Duodenal mucosa (tissue), 2 donors: ENCODE results near the gene HHATL.

Experiments used
- H3K27ac ChIP-seq: one replicate; pipeline ENCODE4 v1.7.0; 2013; ENCODE audit warnings: low read depth, low read length
- H3K27me3 ChIP-seq, 2 donors: one replicate each; pipeline ENCODE4 v1.7.0; 2013; ENCODE audit warnings: low read length in 2 of 2, control low read depth in 1 of 2; ENCODE audit not compliant: insufficient read depth in 2 of 2, control insufficient read depth in 1 of 2
- H3K36me3 ChIP-seq, 2 donors: one replicate each; pipeline ENCODE4 v1.7.0; 2013; ENCODE audit warnings: low read length in 2 of 2, control low read depth in 1 of 2; ENCODE audit not compliant: insufficient read depth in 2 of 2, control insufficient read depth in 1 of 2
- H3K4me1 ChIP-seq, 2 donors: one replicate each; pipeline ENCODE4 v1.7.0; 2013; ENCODE audit warnings: low read length in 2 of 2, control low read depth in 1 of 2; ENCODE audit not compliant: insufficient read depth in 2 of 2, control insufficient read depth in 1 of 2
- H3K4me3 ChIP-seq, 2 donors: one replicate each; pipeline ENCODE4 v1.7.0; 2013; ENCODE audit warnings: low read length in 2 of 2, low read depth in 1 of 2
- H3K9ac ChIP-seq, 2 donors: one replicate each; pipeline ENCODE4 v1.7.0; 2013; ENCODE audit warnings: low read length in 2 of 2, low read depth in 1 of 2
- H3K9me3 ChIP-seq, 2 donors: one replicate each; pipeline ENCODE4 v1.7.0; 2013; ENCODE audit warnings: low read length in 2 of 2, control low read depth in 1 of 2; ENCODE audit not compliant: control insufficient read depth in 1 of 2

HHATL gene

DNA sequence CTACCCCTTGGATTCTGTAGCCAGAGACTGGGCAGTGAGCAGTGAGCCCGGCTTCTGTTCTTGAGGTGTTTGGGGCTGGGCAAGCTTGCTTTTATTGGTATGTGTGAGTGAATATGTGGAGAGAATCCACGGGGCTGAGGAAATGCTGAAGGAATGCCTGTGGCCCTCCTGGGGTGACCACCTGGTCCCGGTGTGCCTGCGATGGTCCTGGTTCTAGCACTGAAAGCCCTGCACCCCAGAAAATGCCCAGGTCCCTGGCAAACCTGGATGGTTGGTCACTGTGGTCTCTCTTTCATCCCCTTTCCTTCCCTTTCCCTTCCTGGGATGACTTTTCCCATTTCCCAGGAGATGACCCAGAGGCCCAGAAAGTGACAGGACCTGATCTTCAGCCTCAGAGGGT lies 44.9 kb downstream of the HHATL start:
- no peaks in the 10 kb centered on the region for H3K9me3 ChIP-seq
- no peaks in the 10 kb centered on the region for H3K27me3 ChIP-seq
- no peaks in the 10 kb centered on the region for H3K36me3 ChIP-seq
- H3K4me1 ChIP-seq = peaks cover 12 to 16% of the 10 kb centered on the region in 2 donors
- no peak overlapping the region for H3K27ac ChIP-seq
- no peak overlapping the region for H3K9ac ChIP-seq
- H3K4me3 ChIP-seq = no peak overlapping the region

DNA sequence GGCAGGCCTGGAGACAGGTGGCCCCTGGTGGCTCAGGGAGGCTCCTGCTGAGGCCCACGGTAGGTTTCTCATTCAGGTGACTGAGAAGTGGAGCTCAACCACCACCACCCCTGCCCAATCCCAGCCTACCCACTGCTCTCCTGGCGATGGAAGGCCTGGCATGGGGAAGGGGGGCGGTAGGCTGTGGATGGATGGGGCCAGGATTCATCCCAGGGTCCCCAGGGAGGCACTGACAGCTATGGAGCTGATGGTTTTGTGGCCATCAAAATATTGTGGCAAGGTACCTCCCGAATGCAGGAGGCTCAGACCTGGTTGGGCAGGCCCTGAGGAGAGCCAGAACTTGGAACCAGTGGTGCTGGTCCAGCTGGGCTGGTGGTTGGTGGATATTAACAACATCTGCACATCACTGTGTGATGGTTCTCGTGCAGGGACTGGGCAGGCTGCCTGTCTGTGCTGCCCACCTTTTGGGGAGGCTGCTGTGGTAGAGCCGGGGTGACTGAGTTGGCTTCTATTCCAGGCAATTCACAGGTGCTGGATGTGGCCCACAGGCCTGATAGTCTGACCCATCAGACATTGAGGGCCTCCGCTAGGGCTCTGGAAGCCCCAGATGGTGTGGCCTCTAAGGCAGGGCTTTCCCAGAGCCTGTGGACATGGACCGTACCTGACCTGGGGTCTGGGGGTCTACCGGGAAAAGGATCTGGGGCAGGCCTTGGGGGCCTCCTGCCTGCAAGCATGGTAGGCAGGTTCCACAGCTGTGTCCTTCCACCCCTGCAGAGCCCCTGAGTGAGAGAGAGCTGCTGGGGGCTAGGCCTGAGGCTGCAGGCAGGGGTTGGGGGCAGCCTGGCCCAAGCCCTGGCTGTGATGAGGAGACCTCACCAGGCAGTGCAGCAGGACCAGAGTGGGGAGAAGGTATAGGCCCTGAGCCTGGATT lies 45.7 kb downstream of the HHATL start:
- Histone ChIP-seq H3K27me3 (no peaks in the 10 kb centered on the region), H3K4me1 (peaks cover 19 to 23% of the 10 kb centered on the region in 2 donors), H3K27ac (no peak overlapping the region), H3K4me3 (no peak overlapping the region), H3K9ac (no peak overlapping the region), H3K9me3 (no peaks in the 10 kb centered on the region), H3K36me3 (no peaks in the 10 kb centered on the region)

DNA sequence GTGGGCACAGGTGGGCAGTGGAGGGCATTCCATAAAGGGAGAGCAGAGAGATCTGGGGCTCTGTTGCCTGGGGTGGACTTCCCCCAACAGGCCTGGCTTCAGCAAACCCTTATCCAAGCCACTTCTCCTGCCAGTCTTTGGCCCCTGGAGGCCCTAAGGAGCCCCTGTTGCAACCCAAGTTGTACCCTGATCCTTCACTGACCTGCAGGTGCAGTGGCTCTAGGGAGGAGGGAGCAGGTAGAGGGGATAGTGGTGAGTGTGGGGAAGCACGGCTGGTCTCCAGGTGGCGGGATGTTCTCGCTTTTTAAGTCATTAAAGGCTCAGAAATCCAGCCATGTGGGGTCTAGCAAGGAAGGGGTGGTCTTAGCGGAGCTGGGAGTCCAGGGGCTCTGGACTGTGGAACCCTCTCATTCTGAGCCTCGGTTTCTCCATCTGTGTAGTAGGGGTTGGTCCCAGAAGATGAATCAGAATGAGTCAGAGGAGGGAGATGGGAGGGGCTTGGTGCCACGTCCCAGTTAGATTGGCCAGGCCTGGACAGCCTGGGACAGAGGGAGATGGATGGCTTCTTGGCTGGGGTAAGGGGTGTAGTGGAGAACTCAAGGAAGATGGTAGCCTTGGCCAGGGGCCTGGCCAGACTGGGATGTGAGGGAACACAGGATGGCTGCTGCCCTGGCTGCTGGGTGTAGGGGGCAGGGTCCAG lies 46.5 kb downstream of the HHATL start:
- Histone ChIP-seq H3K36me3 (no peaks in the 10 kb centered on the region), H3K27ac (no peak overlapping the region), H3K9me3 (no peaks in the 10 kb centered on the region), H3K4me3 (no peak overlapping the region), H3K27me3 (no peaks in the 10 kb centered on the region), H3K4me1 (peaks cover 19 to 26% of the 10 kb centered on the region in 2 donors), H3K9ac (no peak overlapping the region)

DNA sequence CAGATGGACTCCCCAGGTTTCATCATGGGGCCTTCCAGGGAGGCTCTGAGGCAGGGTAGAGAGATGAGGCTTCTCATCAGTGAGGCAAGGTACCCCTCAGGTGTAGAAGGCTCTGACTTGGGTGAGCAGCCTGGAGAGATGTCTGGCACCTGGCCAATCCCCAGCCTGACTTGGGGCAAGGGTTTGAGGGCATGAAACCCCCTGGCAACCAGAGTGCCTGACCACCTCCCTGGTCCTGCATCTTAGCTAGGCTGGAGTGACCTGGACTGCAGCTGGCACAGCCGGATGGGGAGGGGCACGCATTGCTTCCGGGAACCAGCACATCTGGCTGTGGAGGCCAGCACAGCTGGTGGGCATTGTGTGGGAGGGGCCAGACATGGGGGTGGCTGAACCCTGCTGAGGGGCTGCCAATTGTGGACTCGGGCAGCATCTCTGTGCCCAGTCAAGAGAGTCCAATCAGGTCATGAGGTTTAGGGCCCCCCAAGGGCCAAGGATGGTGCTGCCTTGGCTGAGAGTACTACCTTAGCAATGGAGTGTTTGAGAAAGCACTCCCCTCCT lies 47.2 kb downstream of the HHATL start:
- peak overlapping the region; percentile 50 to 68 for H3K4me3 ChIP-seq

DNA sequence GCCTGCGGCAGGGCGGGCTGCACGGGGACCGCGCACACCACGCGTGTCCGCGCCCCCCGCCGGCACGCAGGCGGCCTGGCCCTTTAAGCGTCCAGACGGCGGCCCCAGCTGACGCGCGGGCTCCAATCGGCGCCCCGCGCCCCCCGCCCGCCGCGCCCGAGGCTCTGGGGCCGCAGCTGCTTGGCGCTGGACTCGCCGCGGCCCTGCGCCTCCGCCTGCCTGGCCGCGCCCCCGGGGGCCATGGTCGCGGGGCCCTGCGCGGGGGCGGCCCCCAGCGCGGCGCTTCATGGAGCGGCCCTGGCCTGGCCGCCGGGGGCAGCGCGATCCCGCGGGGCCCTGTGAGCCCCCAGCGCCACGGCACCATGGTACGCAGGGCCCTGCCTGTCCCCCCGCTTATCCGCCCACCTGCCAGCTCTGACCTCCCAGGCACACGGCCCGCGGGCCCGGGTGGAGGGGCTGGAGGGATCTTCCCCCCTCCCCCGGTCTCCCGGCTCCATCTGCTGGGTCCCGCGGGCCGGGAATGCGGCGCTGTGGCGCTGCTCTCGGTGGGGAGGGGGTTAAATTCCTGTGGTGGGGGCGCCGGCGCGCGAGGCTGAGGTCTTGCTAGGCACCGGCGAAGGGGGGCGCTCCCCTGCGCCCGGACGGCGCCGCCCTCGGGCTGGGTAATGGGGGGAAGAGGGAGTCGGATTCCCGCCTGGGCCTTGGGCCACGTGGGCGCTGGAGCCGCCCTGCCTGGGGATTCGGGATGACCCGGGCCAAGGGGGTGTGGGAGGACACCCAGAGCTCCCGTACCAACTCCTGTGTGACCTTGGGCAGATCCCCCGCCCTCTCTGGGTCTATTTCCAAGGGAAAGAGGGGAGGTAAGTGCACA lies 48.0 kb downstream of the HHATL start:
- H3K9ac ChIP-seq = peak overlapping the region; percentile 32 to 52
- H3K27ac ChIP-seq = peak overlapping the region; percentile 32
- peak overlapping the region; percentile 68 to 73 for H3K4me3 ChIP-seq
- H3K9me3 ChIP-seq = no peaks in the 10 kb centered on the region
- H3K4me1 ChIP-seq = peaks cover 19 to 26% of the 10 kb centered on the region in 2 donors
- no peaks in the 10 kb centered on the region for H3K27me3 ChIP-seq
- H3K36me3 ChIP-seq = no peaks in the 10 kb centered on the region

More for the DNA sequence above, 47.2 kb downstream of the HHATL start:
- Histone ChIP-seq H3K9me3 (no peaks in the 10 kb centered on the region), H3K27me3 (no peaks in the 10 kb centered on the region), H3K27ac (no peak overlapping the region), H3K4me1 (peaks cover 19 to 26% of the 10 kb centered on the region in 2 donors), H3K9ac (peak overlapping the region in 1 of 2 donors; percentile 33), H3K36me3 (no peaks in the 10 kb centered on the region)

DNA sequence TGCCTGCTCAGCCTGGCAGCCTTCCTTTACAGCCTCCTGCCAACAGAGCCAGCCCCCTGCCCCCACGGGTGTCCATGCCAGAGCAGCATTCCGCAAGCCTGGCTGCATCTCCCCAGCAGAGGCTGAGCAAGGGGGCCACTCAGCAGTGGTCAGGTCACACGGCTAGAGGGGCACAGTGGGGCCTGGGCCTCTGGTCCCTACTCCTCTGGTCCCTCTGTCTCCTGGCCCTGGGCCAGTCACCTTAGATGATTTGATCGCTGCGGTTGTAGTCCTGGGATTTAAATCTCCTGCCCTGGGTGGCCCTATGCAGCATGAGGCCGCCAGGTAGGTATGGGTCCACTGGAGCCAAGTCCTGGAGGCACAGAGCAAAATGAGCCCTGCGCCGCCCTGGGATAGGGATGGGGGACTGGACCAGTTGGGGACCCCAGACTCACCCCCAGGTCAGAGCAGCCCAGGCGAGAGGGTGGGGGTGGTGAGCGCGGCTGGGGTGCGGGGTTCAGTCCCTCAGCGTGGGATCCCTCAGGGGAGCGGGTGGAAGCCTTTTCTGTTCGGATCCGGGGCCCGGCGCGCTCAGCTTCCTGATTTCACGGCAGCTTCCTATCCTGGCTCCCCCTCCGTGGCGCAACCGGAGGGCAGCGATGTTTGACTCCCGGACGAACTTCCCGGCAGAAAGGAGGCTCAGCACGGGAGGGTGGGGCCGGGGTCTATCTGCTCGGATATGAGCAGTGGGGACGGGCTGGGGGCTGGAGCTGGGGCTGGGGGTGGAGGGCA lies 48.9 kb downstream of the HHATL start, which contains the start of gene ZBTB47:
ZBTB47 (plus strand) TSS at position 138 of the 771 bp plus-strand sequence. CDS start 4,659 bp downstream, outside the sequence.
- Histone ChIP-seq H3K36me3 (peaks cover 0 to 2% of the 10 kb centered on the region in 2 donors), H3K9ac (peak within 1 kb of the TSS; percentile 52), H3K4me1 (peaks cover 19 to 26% of the 10 kb centered on the region in 2 donors), H3K4me3 (peak within 1 kb of the TSS; percentile 68 to 73), H3K27me3 (no peaks in the 10 kb centered on the region), H3K9me3 (no peaks in the 10 kb centered on the region), H3K27ac (peak within 1 kb of the TSS; percentile 43)

DNA sequence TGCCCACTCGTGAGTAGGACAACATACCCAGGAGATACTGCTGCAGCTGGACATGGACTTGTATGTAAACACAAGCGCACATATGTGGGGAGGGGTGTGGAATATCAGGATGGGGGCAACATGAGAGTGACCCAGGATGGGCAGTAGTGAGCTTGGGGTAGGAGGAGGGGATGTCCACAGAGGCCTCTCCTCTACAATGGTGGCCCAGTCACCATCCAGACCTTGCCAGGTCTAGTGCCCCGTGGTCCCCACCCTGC lies 49.4 kb downstream of the HHATL start:
- H3K9ac ChIP-seq = peak overlapping the region; percentile 52
- no peak overlapping the region for H3K27ac ChIP-seq
- H3K27me3 ChIP-seq = no peaks in the 10 kb centered on the region
- no peaks in the 10 kb centered on the region for H3K9me3 ChIP-seq
- peaks cover 0 to 5% of the 10 kb centered on the region in 2 donors for H3K36me3 ChIP-seq
- H3K4me3 ChIP-seq = peak overlapping the region; percentile 67 to 73
- peaks cover 19 to 26% of the 10 kb centered on the region in 2 donors for H3K4me1 ChIP-seq

DNA sequence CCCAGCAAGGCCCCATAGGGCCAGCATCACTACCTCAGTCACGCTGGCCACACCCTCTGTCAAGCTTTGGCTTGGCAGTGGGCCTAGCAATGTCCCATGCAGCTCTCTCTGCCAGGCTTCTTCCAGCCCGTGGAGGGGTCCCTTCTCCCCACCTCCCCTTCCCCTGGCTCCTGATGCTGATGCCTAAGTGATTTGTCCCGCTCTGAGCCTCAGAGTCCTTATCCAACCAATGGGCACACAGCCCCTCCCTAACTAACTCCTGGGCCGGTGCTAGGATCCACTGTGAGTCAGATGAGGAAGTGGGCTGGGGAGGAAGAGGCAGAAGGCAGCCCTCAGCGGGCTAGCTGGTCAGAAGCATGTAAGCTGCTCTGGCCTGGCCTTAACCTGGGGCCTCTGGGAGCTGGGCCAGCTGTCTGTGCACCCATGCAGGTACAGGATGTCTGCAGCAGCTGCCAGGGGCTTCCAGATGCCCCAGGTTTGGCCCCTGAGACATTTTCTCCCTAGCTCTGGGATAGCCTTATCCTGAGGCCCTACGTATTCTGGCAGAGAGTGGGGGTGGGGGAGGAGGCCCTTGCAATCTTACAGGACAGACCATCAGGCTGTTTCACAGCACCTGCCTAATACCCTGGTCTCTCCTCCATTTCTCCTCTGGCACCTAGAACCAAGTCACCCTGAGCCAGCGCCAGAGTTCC lies 49.8 kb downstream of the HHATL start:
- H3K9me3 ChIP-seq = no peaks in the 10 kb centered on the region
- peaks cover 19 to 26% of the 10 kb centered on the region in 2 donors for H3K4me1 ChIP-seq
- peak overlapping the region; percentile 67 to 73 for H3K4me3 ChIP-seq
- no peaks in the 10 kb centered on the region for H3K27me3 ChIP-seq
- peaks cover under 1 to 10% of the 10 kb centered on the region in 2 donors for H3K36me3 ChIP-seq
- peak overlapping the region; percentile 43 for H3K27ac ChIP-seq
- peak overlapping the region; percentile 52 for H3K9ac ChIP-seq

DNA sequence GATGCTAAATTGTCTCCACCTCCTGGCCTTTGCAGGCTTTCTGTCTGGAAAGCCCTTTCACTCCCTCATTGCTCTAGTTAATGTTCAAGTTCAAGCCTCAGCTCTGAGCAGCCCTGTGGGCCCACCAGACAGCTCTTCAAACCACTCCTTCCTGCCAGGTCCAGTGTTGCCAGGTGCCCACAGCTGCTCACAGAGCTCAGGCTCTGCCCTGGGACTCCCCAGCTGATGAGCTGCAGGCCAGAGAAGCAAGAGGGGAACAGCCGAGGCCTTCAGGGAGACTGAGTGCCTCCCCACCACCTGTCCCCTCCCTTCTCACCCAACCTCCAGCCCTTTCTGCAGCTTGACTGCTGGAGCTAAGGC lies 50.4 kb downstream of the HHATL start:
- H3K27ac ChIP-seq = no peak overlapping the region
- H3K4me3 ChIP-seq = peak overlapping the region; percentile 67 to 73

More for the DNA sequence above, 50.4 kb downstream of the HHATL start:
- Histone ChIP-seq H3K4me1 (peaks cover 19 to 26% of the 10 kb centered on the region in 2 donors), H3K27me3 (no peaks in the 10 kb centered on the region), H3K36me3 (peaks cover 5 to 15% of the 10 kb centered on the region in 2 donors), H3K9me3 (no peaks in the 10 kb centered on the region), H3K9ac (no peak overlapping the region)
